ENCODE measurements around the gene IL20RB.
A peak's percentile ranks its signal among the peaks of the same experiment; 100 is the strongest.

The IL20RB gene, protein sequence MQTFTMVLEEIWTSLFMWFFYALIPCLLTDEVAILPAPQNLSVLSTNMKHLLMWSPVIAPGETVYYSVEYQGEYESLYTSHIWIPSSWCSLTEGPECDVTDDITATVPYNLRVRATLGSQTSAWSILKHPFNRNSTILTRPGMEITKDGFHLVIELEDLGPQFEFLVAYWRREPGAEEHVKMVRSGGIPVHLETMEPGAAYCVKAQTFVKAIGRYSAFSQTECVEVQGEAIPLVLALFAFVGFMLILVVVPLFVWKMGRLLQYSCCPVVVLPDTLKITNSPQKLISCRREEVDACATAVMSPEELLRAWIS

DNA sequence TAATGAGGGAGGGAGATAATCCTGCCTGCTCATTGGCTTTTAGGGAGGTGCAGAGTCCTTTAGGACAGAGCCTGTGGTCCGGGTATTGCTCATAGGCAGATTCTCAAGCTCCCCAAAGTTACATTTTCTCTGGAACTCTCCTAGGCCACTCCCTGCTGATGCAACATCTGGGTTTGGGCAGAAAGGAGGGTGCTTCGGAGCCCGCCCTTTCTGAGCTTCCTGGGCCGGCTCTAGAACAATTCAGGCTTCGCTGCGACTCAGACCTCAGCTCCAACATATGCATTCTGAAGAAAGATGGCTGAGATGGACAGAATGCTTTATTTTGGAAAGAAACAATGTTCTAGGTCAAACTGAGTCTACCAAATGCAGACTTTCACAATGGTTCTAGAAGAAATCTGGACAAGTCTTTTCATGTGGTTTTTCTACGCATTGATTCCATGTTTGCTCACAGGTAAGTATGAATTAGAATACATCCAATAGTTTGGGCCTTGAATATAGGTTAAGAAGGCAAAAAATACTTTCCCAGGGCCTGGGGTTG lies at the start of gene IL20RB:
Gene IL20RB (plus strand): TSS at position 233 of the 538 bp plus-strand sequence. CDS start 131 bp downstream, at position 364.
- DNase-seq, result no peak

DNA sequence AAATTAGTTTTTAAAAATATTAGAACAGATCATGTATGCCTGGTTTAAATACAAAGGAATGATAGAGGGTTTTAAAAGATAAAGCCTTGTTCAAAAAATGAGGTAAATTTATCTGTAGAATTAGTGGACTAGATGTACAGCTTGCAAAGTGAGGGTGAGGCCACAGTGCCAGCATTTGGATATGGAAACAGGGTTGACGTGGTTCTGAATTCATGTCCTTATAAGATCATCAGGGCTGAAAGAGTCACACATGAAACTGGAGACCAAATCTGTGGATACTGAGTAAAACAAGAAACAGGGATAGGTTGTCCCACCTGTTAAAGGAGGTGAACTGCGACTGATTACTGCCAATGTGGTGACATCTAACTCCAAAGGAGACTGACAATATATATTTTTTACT lies 49.5 kb upstream of the IL20RB start:
- no peak for DNase-seq

DNA sequence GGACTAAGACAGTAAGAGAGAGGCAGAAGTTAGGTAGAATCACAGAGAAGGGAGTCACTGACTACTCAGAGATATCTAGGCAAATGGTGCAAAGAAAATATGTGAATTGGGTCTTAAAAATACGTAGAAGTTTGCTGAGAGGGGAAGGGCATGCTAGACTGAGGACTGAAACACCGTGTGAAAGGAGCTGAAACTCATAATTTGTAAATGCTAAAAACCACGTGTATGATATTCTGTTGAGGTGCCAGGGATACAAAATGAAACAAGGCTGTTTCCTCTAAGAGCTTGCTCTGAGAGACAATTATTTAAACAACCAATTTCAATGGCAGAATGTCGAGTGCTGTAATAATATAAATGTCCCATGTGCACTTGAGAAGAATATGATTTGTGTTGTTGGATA lies 48.6 kb upstream of the IL20RB start:
- DNase-seq, result no peak

DNA sequence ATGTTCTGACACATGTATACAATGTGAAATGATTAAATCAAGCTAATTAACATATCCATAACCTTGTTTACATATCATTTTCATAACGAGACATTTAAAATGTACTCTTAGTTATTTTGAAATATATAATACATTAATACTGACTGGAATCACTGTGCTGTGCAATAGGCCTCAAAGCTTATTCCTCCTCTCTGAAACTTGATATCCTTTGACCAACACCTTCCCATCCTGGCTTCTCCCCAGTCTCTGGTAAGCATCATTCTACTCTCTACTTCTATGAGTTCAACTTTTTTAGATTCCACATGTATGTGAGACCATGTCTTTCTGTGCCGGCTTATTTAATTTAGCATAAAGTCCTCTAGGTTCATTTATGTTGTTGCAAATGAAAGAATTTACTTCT lies 47.1 kb upstream of the IL20RB start:
- DNase-seq, result no peak

DNA sequence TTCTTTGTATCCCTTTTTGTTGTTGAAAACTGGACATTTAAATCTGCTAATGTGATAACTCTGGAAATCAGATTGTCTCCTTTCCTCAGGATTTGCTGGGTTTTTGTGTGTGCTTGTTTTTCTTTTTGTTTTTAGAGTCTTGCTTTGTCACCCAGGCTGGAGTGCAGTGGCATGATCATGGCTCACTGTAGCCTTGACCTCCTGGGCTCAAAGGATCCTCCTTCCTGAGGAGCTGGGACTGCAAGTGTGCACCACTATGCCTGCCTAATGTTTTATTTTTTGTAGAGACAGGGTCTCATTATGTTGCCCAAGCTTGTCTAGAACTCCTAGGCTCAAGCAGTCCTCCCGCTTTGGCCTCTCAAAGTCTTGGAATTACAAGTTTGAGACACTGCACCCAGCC lies 44.6 kb upstream of the IL20RB start:
- no peak for DNase-seq

DNA sequence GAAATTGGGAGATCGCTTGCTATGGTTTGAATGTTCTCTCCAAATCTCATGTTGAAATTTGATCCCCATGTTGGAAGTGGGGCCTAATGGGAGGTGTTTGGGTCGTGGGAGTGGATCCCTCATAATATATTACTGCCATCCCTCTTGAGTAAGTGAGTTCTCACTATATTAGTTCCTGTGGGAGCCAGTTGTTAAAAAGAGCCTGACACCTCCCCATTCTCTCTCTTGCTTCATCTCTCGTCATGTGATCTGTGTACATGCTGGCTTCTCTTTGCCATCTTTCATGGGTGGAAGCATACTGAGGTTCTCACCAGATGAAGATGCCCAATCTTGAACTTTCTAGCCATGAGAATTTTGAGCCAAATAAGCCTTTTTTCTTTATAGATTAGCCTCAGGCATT lies 43.0 kb upstream of the IL20RB start:
- no peak for DNase-seq

DNA sequence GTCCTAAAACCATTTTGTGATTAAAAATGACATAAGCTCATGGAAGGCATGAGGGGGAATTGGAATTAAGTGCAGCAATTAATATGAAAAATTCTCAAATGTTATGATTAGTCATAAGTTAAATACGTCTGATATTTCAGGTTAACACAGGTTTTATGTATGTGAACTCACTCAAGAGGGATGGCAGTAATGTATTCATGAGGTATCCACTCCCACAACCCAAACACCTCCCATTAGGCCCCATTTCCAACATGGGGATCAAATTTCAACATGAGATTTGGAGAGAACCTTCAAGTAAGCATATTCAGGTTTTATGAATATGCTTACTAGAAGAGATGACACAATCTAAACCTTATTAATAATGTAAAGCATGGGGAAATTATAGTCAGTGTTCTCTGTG lies 41.6 kb upstream of the IL20RB start:
- DNase-seq, result no peak

DNA sequence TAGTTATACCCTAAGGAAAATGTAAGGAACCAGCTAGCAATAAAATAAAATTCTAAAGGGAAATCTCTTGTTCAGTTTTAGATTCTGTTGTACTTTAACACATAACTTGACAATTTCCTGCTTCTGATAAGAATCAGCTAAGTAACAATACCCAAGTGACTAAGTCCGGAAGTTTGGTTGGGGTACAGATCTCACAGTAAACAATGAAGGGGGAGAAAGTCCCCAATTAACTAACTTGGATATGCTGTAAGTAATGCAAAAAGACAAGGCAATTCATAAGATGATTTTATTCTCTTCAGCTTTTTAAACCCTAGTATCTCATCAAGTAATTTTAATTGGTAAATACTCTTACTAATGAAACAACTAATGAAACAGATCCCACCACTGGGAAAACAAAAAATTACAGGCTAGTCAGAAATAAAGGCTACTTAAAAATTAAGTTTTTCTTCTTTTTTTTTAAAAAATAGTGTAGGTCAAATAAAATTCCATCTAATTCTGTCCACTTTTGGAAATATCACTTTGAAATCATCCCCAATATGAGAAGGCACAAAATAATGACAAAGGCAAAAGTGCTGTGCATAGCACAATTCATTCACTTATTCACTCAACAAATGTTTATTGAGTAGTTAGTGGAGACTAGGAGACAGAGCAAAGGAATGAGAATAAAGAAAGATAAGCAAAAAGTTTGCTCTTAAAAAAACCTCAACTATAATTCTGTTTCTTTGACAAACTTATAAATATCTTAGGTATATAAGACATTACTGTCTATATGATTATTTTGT lies 37.8 kb upstream of the IL20RB start:
- peak in 1 of 2 donors; percentile 86 for DNase-seq

DNA sequence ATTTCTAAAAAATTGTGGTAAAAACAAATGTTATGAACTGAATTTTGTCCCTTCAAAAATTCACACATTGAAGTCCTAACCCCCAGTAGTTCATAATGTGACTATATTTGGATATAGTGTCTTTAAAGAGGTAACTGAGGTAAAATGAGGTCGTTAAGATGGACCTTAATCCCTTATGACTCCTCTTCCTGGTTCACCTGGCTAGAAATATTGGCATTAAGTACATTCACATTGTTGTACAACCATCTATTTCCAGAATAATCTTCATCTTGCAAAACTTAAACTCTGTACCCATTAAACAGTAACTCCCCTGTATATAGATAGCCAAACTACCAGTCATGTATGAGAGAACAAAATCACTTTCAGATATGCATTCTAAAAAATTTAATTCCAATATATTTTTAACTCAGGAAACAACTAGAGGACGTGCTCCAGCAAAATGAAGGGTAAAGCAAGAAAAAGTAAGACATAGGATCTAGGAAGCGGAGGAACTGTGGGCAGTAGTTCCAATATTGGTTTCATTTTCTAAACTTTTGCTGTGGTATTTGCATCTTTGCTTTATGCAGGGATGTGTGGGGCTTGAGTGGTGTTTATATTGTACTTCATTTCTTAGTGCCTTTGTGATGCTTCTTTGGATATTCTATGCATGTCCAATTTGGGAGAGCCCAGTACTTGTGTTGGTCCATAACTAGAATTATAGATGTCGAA lies 36.7 kb upstream of the IL20RB start:
- no peak for DNase-seq

DNA sequence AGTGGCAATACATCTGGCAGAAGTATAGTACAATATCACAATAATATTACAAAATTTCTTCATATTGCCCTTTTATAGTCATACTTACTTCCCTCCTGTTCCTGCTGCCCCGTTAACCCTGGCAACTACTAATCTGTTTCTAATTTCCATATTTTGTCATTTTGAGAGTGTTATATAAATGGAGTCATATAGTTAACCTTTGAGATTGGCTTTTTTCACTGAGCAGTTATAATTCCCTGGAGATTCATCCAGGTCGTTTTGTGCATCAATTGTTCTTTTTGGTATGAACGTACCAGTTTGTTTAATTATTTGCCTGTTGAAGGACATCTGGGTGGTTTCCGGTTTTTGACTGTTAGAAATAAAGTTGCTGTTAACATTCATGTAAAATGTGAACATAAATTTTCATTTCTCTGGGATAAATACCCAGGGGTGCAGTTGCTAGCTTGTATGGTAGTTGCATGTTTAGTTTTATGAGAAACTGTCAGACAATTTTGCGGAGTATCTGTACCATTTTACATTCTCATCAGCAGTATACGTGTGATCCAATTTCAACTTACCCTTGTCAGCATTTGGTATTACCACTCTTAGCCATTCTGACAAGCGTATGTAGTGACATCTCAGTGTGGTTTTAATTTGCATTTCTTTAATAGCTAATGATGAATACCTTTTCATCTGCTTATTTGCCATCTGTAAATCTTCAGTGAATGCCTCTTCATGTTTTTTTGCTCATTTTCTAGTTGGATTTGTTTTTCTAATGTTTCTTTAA lies 32.2 kb upstream of the IL20RB start:
- DNase-seq, result no peak

DNA sequence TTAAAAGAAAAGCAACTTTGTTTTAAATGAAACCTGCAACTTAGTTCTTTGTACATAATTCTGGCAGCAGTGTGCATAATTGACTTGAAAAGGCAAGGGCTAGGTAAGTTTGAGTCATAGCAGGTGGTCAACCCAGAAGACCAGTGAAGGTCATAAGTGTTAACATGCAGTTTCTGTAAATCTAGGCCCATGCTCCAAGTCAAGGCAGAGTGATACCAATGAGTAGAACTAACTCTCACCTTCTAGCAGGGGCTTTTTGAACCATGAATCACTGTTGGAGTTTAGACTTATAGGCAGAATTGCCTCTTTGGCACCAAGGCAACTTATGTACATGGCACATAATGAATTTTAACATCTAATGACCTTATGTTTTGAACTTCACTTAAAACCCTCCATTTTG lies 29.5 kb upstream of the IL20RB start:
- no peak for DNase-seq

DNA sequence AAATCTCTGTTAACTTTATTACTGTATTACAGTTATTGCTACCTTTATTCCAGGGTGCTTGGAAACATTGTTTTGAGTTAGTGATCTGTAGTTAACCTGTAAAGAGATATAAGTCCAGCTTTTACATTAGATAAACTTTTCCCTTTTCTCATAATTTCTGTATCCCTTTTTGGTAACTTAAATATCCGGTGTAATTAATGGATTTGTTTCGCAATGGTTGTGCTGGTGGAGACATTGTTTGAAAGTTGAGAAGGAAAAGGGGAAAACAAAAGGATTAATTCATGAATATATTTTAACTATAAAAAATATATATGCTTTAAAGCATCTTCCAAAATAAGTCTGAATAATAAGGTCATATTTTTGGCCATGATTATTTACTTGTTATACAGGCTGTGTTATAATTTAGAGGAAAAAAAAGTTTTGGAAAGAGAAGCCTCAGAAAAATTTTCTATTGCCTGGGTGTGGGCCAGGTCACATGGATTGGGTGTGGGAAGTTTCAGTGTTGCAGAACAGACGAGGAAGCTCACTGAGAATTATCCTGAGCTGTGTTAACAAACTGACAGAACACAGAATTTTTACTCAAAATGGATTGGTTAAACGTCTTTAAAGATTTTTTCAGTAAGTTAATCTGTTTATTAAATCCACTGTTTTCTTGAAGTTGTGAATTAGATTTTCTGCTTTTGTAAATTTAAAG lies 27.7 kb upstream of the IL20RB start:
- no peak for DNase-seq

DNA sequence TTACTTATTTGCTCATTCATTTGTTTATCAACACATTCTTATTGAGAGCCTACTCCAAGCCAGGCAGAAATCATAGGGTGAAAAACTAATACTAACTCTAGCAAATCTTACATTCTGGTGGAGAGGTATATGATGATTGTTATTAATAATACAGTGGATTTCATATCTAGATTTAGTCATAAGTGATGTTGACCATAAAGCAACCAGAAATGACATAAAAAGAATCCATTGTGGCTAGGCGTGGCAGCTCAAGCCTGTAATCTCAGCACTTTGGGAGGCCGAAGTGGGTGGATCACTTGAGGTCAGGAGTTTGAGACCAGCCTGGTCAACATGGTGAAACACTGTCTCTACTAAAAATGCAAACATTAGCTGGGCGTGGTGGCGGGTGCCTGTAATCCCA lies 26.2 kb upstream of the IL20RB start:
- no peak for DNase-seq

DNA sequence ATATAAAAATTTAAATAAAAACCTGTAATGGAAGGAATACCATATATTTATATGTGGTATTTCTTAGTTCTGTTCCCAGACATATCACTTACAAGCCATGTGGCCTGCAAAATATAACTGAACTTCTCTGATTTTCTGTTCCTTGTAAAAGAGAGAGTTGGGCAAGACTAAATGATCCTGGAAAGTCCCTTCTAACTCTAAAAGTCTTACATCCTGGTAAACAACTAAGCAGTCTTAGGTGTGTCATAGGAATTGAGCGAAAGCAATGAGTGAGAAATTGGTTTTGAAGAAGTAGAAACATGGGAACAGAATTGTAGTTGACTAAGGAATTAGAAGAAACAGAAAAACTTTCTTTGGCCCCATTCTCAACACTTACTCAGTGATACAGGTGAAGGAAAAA lies 25.3 kb upstream of the IL20RB start:
- DNase-seq, result no peak

DNA sequence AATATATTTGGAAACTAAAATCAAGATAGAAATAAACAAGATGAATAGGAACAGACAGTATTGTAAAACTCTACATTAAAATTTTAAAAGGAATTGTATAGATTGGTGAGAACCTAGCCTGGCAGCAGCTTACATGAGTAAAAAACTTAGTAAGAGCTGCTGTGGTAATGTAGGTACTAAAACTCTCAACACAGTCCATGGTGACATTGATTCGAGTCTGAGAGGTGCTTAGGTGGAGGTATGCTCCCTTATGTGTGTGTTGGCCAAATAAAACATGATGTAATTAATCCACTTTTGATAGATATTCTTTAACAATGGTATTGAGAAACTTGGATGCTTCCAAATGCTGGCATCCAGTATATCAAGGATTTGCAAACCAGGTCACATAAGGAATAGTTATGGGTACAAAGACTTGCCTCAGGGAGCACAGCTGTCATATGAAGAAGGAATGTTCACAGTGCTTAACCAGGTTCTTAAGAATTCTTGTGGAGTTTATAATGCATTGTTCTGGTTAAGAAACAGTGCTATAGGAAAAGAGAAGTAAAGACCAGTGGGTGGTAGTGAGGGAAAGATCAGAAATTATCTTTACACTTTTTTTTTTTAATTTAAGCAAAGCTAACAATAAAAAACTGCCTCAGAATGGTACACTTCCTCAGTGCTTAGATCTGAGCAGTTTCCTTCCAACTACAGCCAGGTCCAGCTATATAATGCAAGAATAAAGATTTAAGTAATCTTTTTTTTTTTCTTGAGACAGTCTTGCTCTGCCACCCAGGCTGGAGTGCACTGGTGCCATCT lies 24.6 kb upstream of the IL20RB start:
- no peak for DNase-seq

DNA sequence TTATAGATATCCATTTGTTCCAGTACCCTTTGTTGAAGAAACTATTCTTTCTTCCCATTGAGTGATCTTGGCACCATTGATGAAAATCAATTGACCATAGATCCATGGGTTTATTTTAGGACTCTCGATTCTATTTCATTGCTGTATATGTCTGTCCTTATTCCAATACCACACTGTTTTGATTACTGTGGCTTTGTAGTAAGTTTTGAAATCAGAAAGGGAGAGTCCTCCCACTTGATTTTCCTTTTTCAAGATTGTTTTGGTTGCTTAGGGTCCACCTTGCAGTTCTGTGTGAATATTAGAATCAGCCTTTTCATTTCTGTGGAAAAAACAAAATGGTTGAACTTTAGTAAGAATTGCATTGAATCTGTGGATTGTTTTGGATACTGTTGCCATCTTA lies 20.6 kb upstream of the IL20RB start:
- no peak for DNase-seq

DNA sequence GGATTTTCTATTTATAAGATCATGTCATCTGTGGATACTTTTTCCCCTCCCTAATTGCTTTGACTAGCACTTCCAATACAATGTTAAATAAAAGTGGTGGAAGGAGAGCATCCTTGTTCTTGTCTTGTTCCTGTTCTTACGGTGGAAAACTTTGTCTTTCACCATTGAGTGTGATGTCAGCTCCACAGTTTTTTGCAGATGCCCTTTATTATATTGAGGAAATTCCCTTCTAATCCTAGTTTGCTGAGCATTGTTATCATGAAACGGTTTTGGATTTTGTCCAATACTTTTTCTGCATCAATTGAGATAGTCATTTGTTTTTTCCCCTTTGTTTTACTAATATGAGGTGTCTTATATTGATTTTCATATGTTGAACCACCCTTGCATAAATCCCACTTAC lies 19.9 kb upstream of the IL20RB start:
- DNase-seq, result no peak

DNA sequence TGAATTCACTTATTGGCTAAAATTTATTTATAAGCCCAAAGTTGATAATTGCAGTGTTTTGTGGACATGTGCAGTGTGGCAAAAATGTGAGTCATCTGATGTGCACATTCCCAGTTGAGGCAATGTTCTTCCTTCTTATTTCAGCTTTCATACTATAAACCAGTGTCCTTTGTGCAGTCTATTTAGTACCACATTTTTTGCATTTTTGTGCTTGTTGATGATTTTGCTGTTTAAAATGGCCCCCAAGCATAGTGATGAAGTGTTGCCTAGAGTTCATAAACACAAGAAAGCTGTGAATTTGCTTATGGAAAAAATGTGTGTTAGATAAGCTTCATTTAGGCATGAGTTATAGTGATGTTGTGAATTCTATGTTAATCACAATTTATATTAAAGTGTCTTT lies 19.4 kb upstream of the IL20RB start:
- no peak for DNase-seq

DNA sequence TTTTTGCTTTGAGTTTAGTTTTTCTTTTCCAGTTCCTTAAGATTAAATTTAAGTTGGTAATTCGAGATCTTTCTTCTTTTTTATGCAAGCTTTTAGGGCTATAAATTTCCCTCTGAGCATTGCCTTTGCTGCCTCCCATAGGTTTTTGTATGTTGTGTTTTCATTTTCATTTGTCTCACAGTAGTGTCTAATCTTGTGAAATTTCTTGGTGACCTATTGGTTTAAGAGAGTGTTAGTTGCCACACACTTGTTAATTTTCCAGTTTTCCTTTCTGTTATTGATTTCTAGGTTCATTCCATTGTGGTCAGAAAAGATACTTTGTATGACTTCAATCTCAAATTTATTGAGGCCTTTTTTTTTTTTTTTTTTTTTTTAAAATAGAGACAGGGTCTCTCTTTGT lies 18.3 kb upstream of the IL20RB start:
- DNase-seq, result no peak

DNA sequence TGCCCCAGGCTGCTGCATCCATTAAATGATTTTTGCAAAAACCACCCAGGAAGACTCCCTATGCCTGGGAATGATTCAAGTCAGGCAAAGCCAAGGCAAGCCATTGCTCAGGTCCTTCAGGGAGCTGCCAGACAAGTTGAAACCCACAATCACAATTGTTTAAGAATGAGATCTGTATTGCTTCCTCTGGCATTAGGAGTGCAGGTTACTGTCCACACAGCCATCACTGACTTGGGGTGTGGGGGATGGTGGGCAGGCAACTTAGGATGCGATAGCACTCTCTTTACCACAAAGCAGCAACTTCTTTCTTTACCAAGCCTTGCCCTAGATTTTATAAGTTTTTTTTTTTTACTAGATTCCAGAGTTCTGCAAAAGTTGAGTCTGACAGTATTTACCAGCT lies 15.0 kb upstream of the IL20RB start:
- DNase-seq, result no peak

DNA sequence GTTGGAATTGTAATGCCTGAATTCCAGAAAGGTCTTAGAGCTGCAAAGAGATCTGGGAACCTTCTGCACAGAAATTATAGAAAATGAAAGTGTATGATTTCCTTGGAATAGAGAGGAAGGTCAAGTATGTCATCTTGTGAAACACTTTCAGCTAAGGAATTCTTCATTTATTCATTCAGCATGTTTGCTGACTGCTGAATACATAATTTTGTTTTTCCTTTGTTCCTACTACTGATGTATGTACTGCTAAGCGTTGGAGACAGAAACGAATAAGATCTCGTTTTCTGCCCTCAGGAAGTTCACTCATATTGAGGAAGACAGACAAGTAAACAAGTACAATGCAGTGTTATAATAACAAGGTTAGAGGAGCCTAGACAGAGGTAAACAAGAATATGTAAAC lies 14.3 kb upstream of the IL20RB start:
- DNase-seq, result no peak

Measured in bone marrow (tissue), 2 donors.